ENCODE results near the gene KDM1B. TPM values are rescaled to one million over a fixed set of nuclear protein-coding genes. Genes with fewer than 3 reads are reported as not detected.
"Not testable (repeated sequence)": the region's sequence is repeated elsewhere in the genome, so short reads cannot be mapped to it uniquely, and the experiment has no call there.

The KDM1B gene
- total and polyA plus RNA-seq, 4 donors = 29.2 to 40.7 (median 33.8) TPM

- DNase-seq (ENCODE audit: low read depth in 4 of 6, low spot score in 6 of 6) = no peak
- no CpG with 5 or more reads among the region's 7 CpGs for WGBS (ENCODE audit: insufficient coverage)
- no peak overlapping the region for H3K27ac ChIP-seq (ENCODE audit: low read depth, low read length)
- H3K27me3 ChIP-seq (ENCODE audit: control insufficient read depth, insufficient read depth, low read length) = no peaks in the 10 kb centered on the region
- H3K36me3 ChIP-seq (ENCODE audit: control insufficient read depth, insufficient read depth, low read length) = peaks cover 32% of the 10 kb centered on the region
- H3K4me3 ChIP-seq (ENCODE audit: low read depth, low read length) = no peak overlapping the region
- no peaks in the 10 kb centered on the region for H3K9me3 ChIP-seq (ENCODE audit: control insufficient read depth, insufficient read depth, low read length)
- H3K4me1 ChIP-seq (ENCODE audit: control insufficient read depth, insufficient read depth, low read length) = no peaks in the 10 kb centered on the region
These were observed 60.2 kb downstream of the KDM1B start for GRCh38 chr6:18215436-18215835.

GRCh38 chr6:18216411-18216810, 61.2 kb downstream of the KDM1B start:
- no peaks in the 10 kb centered on the region for H3K9me3 ChIP-seq (ENCODE audit: control insufficient read depth, insufficient read depth, low read length)
- peaks cover 36% of the 10 kb centered on the region for H3K36me3 ChIP-seq (ENCODE audit: control insufficient read depth, insufficient read depth, low read length)
- H3K27me3 ChIP-seq (ENCODE audit: control insufficient read depth, insufficient read depth, low read length) = no peaks in the 10 kb centered on the region
- H3K4me1 ChIP-seq (ENCODE audit: control insufficient read depth, insufficient read depth, low read length) = no peaks in the 10 kb centered on the region
- H3K27ac ChIP-seq (ENCODE audit: low read depth, low read length) = no peak overlapping the region
- no peak for DNase-seq (ENCODE audit: low read depth in 4 of 6, low spot score in 6 of 6)
- no peak overlapping the region for H3K4me3 ChIP-seq (ENCODE audit: low read depth, low read length)
- 85% methylated on average over 4 of the region's 7 CpGs for WGBS (ENCODE audit: insufficient coverage)

- peaks cover 37% of the 10 kb centered on the region for H3K36me3 ChIP-seq (ENCODE audit: control insufficient read depth, insufficient read depth, low read length)
- WGBS (ENCODE audit: insufficient coverage) = 100% methylated on average over 3 of the region's 3 CpGs
These were observed 63.0 kb downstream of the KDM1B start for GRCh38 chr6:18218233-18218632.

GRCh38 chr6:18219591-18219990, 64.4 kb downstream of the KDM1B start:
- no peaks in the 10 kb centered on the region for H3K27me3 ChIP-seq (ENCODE audit: control insufficient read depth, insufficient read depth, low read length)
- H3K4me3 ChIP-seq (ENCODE audit: low read depth, low read length) = no peak overlapping the region
- H3K9me3 ChIP-seq (ENCODE audit: control insufficient read depth, insufficient read depth, low read length) = no peaks in the 10 kb centered on the region
- no peaks in the 10 kb centered on the region for H3K4me1 ChIP-seq (ENCODE audit: control insufficient read depth, insufficient read depth, low read length)
- 64% methylated on average over 3 of the region's 7 CpGs for WGBS (ENCODE audit: insufficient coverage)
- H3K27ac ChIP-seq (ENCODE audit: low read depth, low read length) = no peak overlapping the region
- peaks cover 33% of the 10 kb centered on the region for H3K36me3 ChIP-seq (ENCODE audit: control insufficient read depth, insufficient read depth, low read length)
- no peak for DNase-seq (ENCODE audit: low read depth in 4 of 6, low spot score in 6 of 6)

More at GRCh38 chr6:18218233-18218632, 63.0 kb downstream of the KDM1B start:
- H3K27me3 ChIP-seq (ENCODE audit: control insufficient read depth, insufficient read depth, low read length) = no peaks in the 10 kb centered on the region
- H3K27ac ChIP-seq (ENCODE audit: low read depth, low read length) = no peak overlapping the region
- DNase-seq (ENCODE audit: low read depth in 4 of 6, low spot score in 6 of 6) = no peak
- H3K4me1 ChIP-seq (ENCODE audit: control insufficient read depth, insufficient read depth, low read length) = no peaks in the 10 kb centered on the region
- H3K4me3 ChIP-seq (ENCODE audit: low read depth, low read length) = no peak overlapping the region
- H3K9me3 ChIP-seq (ENCODE audit: control insufficient read depth, insufficient read depth, low read length) = no peaks in the 10 kb centered on the region

- H3K27ac ChIP-seq (ENCODE audit: low read depth, low read length) = no peak overlapping the region
- WGBS (ENCODE audit: insufficient coverage) = 86% methylated on average over 1 of the region's 4 CpGs
- no peak for DNase-seq (ENCODE audit: low read depth in 4 of 6, low spot score in 6 of 6)
- no peaks in the 10 kb centered on the region for H3K4me1 ChIP-seq (ENCODE audit: control insufficient read depth, insufficient read depth, low read length)
- no peaks in the 10 kb centered on the region for H3K9me3 ChIP-seq (ENCODE audit: control insufficient read depth, insufficient read depth, low read length)
- H3K4me3 ChIP-seq (ENCODE audit: low read depth, low read length) = no peak overlapping the region
- no peaks in the 10 kb centered on the region for H3K27me3 ChIP-seq (ENCODE audit: control insufficient read depth, insufficient read depth, low read length)
- peaks cover 27% of the 10 kb centered on the region for H3K36me3 ChIP-seq (ENCODE audit: control insufficient read depth, insufficient read depth, low read length)
These were observed 66.0 kb downstream of the KDM1B start for GRCh38 chr6:18221288-18221615.

GRCh38 chr6:18226451-18227105, 71.4 kb downstream of the KDM1B start:
- H3K27me3 ChIP-seq (ENCODE audit: control insufficient read depth, insufficient read depth, low read length); H3K4me1 ChIP-seq (ENCODE audit: control insufficient read depth, insufficient read depth, low read length); H3K36me3 ChIP-seq (ENCODE audit: control insufficient read depth, insufficient read depth, low read length); H3K27ac ChIP-seq (ENCODE audit: low read depth, low read length); H3K9me3 ChIP-seq (ENCODE audit: control insufficient read depth, insufficient read depth, low read length); H3K4me3 ChIP-seq (ENCODE audit: low read depth, low read length); DNase-seq (ENCODE audit: low read depth in 4 of 6, low spot score in 6 of 6): not testable (repeated sequence)
- WGBS (ENCODE audit: insufficient coverage) = 87% methylated on average over 2 of the region's 5 CpGs

GRCh38 chr6:18227166-18227565, 71.9 kb downstream of the KDM1B start:
- not testable (repeated sequence) for H3K4me3 ChIP-seq (ENCODE audit: low read depth, low read length); DNase-seq (ENCODE audit: low read depth in 4 of 6, low spot score in 6 of 6); H3K4me1 ChIP-seq (ENCODE audit: control insufficient read depth, insufficient read depth, low read length); H3K27me3 ChIP-seq (ENCODE audit: control insufficient read depth, insufficient read depth, low read length); H3K9me3 ChIP-seq (ENCODE audit: control insufficient read depth, insufficient read depth, low read length); H3K36me3 ChIP-seq (ENCODE audit: control insufficient read depth, insufficient read depth, low read length); H3K27ac ChIP-seq (ENCODE audit: low read depth, low read length)
- 96% methylated on average over 3 of the region's 9 CpGs for WGBS (ENCODE audit: insufficient coverage)

GRCh38 chr6:18228590-18228989, 73.4 kb downstream of the KDM1B start:
- 100% methylated on average over 14 of the region's 14 CpGs for WGBS (ENCODE audit: insufficient coverage)
- H3K4me3 ChIP-seq (ENCODE audit: low read depth, low read length); H3K27me3 ChIP-seq (ENCODE audit: control insufficient read depth, insufficient read depth, low read length); H3K27ac ChIP-seq (ENCODE audit: low read depth, low read length); H3K9me3 ChIP-seq (ENCODE audit: control insufficient read depth, insufficient read depth, low read length); H3K4me1 ChIP-seq (ENCODE audit: control insufficient read depth, insufficient read depth, low read length); DNase-seq (ENCODE audit: low read depth in 4 of 6, low spot score in 6 of 6); H3K36me3 ChIP-seq (ENCODE audit: control insufficient read depth, insufficient read depth, low read length): not testable (repeated sequence)

- 93% methylated on average over 3 of the region's 7 CpGs for WGBS (ENCODE audit: insufficient coverage)
- H3K4me3 ChIP-seq (ENCODE audit: low read depth, low read length); H3K27ac ChIP-seq (ENCODE audit: low read depth, low read length); H3K27me3 ChIP-seq (ENCODE audit: control insufficient read depth, insufficient read depth, low read length); DNase-seq (ENCODE audit: low read depth in 4 of 6, low spot score in 6 of 6); H3K4me1 ChIP-seq (ENCODE audit: control insufficient read depth, insufficient read depth, low read length); H3K9me3 ChIP-seq (ENCODE audit: control insufficient read depth, insufficient read depth, low read length): not testable (repeated sequence)
- peaks cover 17% of the 10 kb centered on the region for H3K36me3 ChIP-seq (ENCODE audit: control insufficient read depth, insufficient read depth, low read length)
These were observed 76.6 kb downstream of the KDM1B start for GRCh38 chr6:18231856-18232255.

GRCh38 chr6:18233770-18234169, 78.5 kb downstream of the KDM1B start:
- not testable (repeated sequence) for H3K27ac ChIP-seq (ENCODE audit: low read depth, low read length); DNase-seq (ENCODE audit: low read depth in 4 of 6, low spot score in 6 of 6); H3K4me1 ChIP-seq (ENCODE audit: control insufficient read depth, insufficient read depth, low read length); H3K4me3 ChIP-seq (ENCODE audit: low read depth, low read length); H3K9me3 ChIP-seq (ENCODE audit: control insufficient read depth, insufficient read depth, low read length); H3K27me3 ChIP-seq (ENCODE audit: control insufficient read depth, insufficient read depth, low read length)
- peaks cover 16% of the 10 kb centered on the region for H3K36me3 ChIP-seq (ENCODE audit: control insufficient read depth, insufficient read depth, low read length)
- WGBS (ENCODE audit: insufficient coverage) = no CpG with 5 or more reads among the region's 4 CpGs

Measured in spinal cord (tissue), 10 donors.